HG03460 (cell line): ENCODE measurements around the gene PPP2R5C.
"Not testable (repeated sequence)": the region's sequence is repeated elsewhere in the genome, so short reads cannot be mapped to it uniquely, and the experiment has no call there.

Experiments used
- ATAC-seq: cut with Tn5 transposase; IDR thresholded peaks from one replicate; pipeline ENCODE4 v1.9.1; 2021; ENCODE audit not compliant: unreplicated experiment

PPP2R5C gene

GRCh38 chr14:101761032-101761880 is at the start of gene PPP2R5C:
TSS of gene PPP2R5C (plus strand) at chr14:101761709. CDS start at chr14:101761894, 185 bp downstream.
- ATAC-seq = peak; percentile 43

- ATAC-seq = not testable (repeated sequence)
Observed at GRCh38 chr14:101711857-101712233, 49.7 kb upstream of the PPP2R5C start.

- not testable (repeated sequence) for ATAC-seq
Observed at GRCh38 chr14:101712341-101712740, 49.2 kb upstream of the PPP2R5C start.

GRCh38 chr14:101713091-101713490 is 48.4 kb upstream of the PPP2R5C start:
- not testable (repeated sequence) for ATAC-seq

GRCh38 chr14:101713621-101714349 is 47.7 kb upstream of the PPP2R5C start:
- no peak for ATAC-seq

- ATAC-seq = no peak
Observed at GRCh38 chr14:101714394-101714793, 47.1 kb upstream of the PPP2R5C start.

- ATAC-seq = no peak
Observed at GRCh38 chr14:101715210-101716076, 46.1 kb upstream of the PPP2R5C start.

GRCh38 chr14:101716077-101716950 is 45.2 kb upstream of the PPP2R5C start:
- no peak for ATAC-seq

- ATAC-seq = no peak
Observed at GRCh38 chr14:101716956-101717662, 44.4 kb upstream of the PPP2R5C start.

GRCh38 chr14:101717663-101718490 is 43.6 kb upstream of the PPP2R5C start:
- ATAC-seq = no peak

- ATAC-seq = no peak
Observed at GRCh38 chr14:101719045-101719645, 42.4 kb upstream of the PPP2R5C start.

GRCh38 chr14:101719708-101720107 is 41.8 kb upstream of the PPP2R5C start:
- ATAC-seq = no peak

- no peak for ATAC-seq
Observed at GRCh38 chr14:101721111-101721510, 40.4 kb upstream of the PPP2R5C start.

GRCh38 chr14:101721951-101722661 is 39.4 kb upstream of the PPP2R5C start:
- ATAC-seq = no peak

GRCh38 chr14:101723061-101723595 is 38.4 kb upstream of the PPP2R5C start:
- ATAC-seq = no peak

- ATAC-seq = not testable (repeated sequence)
Observed at GRCh38 chr14:101725652-101726051, 35.9 kb upstream of the PPP2R5C start.

GRCh38 chr14:101726295-101726953 is 35.1 kb upstream of the PPP2R5C start:
- no peak for ATAC-seq
